GM19463 (cell line): ENCODE results near the gene PSMD13.

ENCODE experiments used
- ATAC-seq: cut with Tn5 transposase; IDR thresholded peaks from one replicate; pipeline ENCODE4 v1.9.1; 2021; ENCODE audit warnings: mild to moderate bottlenecking, moderate library complexity; ENCODE audit not compliant: unreplicated experiment

PSMD13 gene

DNA sequence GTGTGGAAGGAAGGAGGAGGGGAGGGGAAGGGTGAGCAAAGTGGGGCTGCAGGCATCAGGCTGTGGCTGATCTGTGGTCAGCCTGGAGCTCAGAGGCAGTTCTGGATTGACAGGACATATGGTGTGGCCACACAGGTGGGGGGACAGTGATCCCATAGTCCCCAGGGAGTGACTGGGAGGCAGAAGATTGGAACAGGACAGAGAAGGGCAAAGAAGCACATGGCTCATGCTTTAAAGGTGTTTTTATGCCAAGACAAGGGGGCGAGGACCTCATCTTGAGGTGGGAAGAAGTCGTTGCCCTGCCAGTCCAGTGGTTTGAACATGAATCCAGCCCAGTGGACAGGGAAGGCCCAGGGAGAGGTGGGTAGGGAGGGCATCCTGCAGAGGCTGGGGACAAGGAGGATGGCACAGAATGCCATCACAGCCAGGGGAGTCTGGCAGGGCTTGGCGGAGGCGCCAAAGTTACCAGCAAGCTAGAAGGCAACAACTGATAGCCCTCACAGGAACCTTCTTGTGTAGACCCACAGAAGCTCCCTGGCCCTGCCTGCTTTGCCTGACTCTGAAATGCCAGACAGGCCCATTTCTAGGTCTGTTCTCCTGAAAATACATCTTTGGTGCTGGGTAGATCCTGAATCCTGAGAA lies 32.7 kb upstream of the PSMD13 start:
- ATAC-seq = no peak

DNA sequence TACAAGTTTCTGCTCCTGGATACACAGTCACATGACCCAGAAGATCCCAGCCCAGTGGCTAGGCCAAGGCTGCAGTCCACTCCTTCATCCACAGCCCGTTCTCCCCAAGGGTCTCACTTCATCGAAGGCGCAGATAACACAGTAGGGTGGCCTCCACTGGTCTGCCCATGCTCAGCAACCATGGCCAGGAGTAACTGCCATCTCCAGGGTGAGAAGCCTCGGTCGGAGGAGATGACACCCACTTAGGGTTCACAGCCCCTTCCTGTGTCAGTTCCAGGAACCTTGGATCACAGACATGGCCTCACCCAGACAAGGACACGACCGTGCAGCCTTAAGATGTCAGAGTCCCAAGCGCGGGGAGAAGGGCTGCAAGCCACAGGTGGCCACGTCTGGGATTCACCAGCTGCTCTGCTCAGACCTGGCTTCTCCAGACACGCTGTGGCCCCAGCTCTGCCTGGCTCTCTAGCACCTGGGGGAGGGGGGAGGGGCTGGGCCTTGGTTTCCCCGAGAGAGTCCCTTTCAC lies 32.1 kb upstream of the PSMD13 start:
- no peak for ATAC-seq

GRCh38 chr11:205221-206001 lies 31.4 kb upstream of the PSMD13 start:
- no peak for ATAC-seq

DNA sequence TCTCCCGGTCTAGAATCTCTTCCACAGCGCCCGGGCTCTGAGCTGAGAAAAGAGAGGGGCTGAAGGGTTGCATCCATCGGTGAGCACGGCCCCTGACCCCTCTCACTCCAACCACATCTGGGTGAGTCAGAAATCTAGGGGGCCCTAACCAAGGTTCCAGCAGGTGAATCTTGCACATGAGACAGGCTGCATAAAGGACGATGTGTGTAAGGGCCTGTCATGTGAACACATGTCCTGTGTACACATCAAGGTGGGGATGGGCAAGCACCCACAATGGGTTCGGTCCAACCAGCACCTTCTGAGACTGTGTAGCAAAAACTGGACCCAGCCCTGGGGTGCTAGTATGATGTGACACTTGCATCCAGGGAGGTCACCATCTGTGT lies 30.8 kb upstream of the PSMD13 start:
- ATAC-seq = no peak

GRCh38 chr11:206526-207207 lies 30.1 kb upstream of the PSMD13 start:
- ATAC-seq = peak; percentile 1

- ATAC-seq = peak; percentile 74
Observed at GRCh38 chr11:207208-207862, 29.4 kb upstream of the PSMD13 start, which contains the start of the genes BET1L and RIC8A. Gene BET1L, minus strand, starts transcription at chr11:207399. Its CDS starts 78 bp downstream, at chr11:207321. Gene RIC8A, plus strand, starts transcription at chr11:207708. Its CDS starts 1,147 bp downstream, at chr11:208855.

GRCh38 chr11:207863-208180 lies 29.0 kb upstream of the PSMD13 start:
- ATAC-seq = no peak

DNA sequence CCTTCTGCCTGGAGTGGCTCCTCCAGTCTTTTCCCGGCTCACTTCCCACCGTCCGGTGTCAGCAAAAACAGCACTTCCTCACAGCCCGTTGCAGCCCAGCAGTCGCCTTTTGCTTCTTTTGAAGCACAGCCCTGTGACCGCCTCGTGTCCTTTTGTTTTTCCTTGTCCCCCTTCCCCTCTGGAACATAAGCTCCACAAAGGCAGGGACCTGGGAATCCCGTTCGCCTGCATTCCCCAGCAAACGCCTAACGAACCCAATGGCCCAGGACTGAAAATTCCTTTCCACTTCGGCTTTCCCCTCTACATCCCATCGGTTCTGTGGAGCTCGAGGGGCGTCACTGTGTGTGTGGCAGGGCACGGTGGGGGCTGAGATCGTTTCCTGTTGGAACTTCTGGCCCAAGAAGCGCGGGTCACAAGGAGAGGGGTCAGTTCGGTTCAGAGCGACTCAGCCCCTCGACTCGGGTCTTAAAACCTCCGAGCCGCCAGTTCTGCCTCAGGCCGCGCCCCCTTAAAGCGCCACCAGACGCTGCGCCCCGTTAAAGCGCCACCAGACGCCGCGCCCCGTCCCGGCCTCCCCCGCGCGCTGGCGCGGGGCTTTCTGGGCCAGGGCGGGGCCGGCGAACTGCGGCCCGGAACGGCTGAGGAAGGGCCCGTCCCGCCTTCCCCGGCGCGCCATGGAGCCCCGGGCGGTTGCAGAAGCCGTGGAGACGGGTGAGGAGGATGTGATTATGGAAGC lies 28.4 kb upstream of the PSMD13 start:
- peak; percentile 45 for ATAC-seq

GRCh38 chr11:208917-209260 lies 27.9 kb upstream of the PSMD13 start:
- ATAC-seq = no peak

DNA sequence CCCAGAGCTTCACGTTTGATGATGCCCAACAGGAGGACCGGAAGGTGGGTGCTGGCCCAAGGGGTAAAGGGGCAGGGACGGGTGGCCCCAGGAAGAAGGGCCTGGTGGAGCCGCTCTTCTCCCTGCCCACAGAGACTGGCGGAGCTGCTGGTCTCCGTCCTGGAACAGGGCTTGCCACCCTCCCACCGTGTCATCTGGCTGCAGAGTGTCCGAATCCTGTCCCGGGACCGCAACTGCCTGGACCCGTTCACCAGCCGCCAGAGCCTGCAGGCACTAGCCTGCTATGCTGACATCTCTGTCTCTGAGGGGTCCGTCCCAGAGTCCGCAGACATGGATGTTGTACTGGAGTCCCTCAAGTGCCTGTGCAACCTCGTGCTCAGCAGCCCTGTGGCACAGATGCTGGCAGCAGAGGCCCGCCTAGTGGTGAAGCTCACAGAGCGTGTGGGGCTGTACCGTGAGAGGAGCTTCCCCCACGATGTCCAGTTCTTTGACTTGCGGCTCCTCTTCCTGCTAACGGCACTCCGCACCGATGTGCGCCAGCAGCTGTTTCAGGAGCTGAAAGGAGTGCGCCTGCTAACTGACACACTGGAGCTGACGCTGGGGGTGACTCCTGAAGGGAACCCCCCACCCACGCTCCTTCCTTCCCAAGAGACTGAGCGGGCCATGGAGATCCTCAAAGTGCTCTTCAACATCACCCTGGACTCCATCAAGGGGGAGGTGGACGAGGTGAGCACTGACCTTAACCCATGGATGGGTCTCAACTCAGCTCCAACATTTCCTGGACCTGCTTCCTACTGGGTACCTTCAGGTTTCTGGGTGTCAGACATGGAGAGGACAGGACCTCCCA lies 27.3 kb upstream of the PSMD13 start:
- ATAC-seq = no peak

DNA sequence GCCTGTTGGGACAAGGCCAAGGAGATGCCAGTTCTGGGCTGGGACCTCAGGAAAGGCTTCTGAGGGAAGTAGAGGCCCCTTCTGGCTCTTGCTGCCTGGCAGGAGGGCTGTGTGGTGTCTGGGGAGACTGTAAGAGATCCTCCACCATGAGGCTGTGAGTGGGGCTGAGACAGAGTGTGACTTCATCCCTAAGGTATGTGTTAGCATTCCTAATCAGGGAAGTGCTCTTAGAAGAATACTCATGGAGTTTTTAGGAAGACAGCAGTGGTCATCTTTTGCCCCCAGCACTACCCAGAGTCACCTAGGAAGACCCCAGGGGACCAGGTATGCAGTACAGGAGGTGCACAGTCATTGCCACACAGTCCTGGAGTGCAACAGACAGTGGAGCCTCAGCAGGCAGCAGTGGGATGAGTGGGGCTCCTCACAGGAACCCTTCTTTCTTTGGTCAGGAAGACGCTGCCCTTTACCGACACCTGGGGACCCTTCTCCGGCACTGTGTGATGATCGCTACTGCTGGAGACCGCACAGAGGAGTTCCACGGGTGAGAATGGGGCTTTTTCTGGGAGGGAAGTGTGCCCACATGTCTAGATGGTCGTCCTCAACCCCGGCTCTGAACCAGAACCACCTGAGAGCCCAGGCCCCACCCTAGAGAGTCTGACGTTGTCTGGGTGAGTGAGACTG lies 26.5 kb upstream of the PSMD13 start:
- no peak for ATAC-seq

DNA sequence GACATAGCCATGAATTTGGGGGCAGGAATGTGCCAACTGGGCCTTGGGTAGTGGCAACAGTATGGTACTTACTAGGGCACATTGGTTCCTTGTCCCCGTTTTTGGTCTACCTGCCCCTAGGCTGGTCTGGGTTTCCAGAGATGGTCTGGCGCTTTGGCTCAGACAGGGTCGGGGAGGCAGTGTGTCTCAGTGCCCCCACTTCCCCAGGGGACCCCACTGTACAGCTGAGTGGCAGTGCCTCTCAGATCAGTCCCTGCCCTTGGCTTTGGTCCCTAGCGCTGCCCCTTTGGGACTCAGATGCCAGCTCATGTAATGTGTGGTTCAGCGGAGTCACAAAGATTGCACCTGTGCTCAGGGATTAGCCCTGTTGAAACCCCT lies 26.0 kb upstream of the PSMD13 start:
- no peak for ATAC-seq

- ATAC-seq = no peak
Observed at GRCh38 chr11:211295-211694, 25.5 kb upstream of the PSMD13 start.

- no peak for ATAC-seq
Observed at GRCh38 chr11:211741-212140, 25.0 kb upstream of the PSMD13 start.

DNA sequence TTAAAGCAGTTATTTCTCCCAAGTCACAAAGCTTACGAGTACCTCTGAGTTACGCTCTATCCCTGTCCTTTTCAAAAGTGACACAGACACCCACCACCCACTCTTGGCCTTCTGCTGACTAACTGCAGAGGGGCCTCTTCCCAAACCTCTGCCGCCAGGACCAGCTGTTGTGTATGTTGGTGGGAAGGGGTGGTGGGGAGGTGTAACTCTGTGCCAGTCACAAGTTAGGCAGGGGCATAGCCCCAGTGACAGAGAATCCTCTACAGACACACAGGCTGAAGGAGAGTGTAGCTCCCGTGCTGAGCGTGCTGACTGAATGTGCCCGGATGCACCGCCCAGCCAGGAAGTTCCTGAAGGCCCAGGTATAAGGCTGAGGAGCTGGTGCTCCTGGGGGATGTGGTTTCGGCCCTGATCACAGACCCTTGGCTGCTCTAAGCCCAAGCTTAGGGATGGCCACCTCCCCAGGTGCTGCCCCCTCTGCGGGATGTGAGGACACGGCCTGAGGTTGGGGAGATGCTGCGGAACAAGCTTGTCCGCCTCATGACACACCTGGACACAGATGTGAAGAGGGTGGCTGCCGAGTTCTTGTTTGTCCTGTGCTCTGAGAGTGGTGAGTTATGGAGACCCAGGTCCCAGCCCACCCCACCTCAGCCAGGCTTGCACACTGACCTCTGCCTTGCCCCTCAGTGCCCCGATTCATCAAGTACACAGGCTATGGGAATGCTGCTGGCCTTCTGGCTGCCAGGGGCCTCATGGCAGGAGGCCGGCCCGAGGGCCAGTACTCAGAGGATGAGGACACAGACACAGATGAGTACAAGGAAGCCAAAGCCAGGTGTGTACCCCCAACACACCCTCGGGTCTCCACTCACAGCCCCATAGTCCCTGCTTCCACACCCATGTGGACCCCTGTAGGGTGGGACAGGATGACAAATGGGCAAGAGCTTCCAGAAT lies 24.4 kb upstream of the PSMD13 start:
- ATAC-seq = no peak

DNA sequence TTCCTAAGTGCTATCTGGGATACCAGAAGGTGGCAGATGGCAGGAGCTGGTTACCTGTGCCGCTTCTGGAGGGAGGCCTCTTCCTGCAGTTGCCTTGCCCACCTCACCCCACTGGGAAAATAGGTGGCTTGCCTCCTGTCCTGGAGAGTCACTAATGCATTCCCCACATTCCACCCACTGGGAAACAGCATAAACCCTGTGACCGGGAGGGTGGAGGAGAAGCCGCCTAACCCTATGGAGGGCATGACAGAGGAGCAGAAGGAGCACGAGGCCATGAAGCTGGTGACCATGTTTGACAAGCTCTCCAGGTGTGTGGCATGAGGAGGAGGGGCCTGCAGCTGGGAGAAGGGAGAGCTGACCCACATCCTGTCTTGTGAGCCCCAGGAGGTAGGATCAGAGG lies 23.7 kb upstream of the PSMD13 start:
- ATAC-seq = no peak

DNA sequence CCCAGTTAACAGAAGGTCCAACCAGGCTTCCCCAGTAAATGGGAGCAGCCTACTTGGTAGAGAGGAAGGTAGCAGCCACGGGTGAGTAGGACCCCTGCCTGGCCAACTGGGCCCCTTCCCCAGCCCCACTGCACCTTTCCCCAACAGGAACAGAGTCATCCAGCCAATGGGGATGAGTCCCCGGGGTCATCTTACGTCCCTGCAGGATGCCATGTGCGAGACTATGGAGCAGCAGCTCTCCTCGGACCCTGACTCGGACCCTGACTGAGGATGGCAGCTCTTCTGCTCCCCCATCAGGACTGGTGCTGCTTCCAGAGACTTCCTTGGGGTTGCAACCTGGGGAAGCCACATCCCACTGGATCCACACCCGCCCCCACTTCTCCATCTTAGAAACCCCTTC lies 22.7 kb upstream of the PSMD13 start:
- no peak for ATAC-seq

DNA sequence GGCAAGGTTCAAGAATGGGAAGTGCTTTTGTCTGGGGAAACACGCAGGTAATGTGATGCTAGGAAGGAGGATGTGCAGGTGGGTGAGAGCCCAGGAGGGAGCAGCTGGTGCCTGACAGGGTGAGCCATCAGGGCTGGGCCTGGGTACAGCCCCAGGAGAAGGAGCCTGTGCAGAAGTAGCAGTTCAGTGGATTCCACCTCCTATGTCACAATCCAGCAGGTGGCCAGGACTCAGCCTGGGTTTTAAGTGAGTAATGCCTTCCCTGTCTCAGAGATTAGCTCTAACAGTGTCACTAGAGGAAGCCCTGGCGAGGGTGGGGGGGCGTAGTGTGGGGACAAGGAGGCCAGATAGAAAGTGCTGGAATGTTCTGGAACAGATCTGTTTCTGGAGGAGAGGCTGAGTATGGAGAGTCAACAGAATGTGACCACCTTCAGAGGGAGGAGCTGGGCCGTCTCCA lies 21.2 kb upstream of the PSMD13 start:
- no peak for ATAC-seq
